ENCODE measurements around the gene CLCF1. TPM values are rescaled to one million over a fixed set of nuclear protein-coding genes. Genes with fewer than 3 reads are reported as not detected.
A peak's percentile ranks its signal among the peaks of the same experiment; 100 is the strongest.

CLCF1 gene
- total and polyA plus RNA-seq, 2 of the 13 experiments (the other 11 are each of a cell fraction or from before 2014, with no cell fraction given) = 0.49 to 0.78 TPM

GRCh38 chr11:67401495-67402191 is 28.2 kb upstream of the CLCF1 start, which contains the start of gene PPP1CA (continued):
- TF ChIP-seq ETV5 (CRISPR knock-in tag; IDR thresholded peaks at IDR 0.05; ENCODE audit: borderline replicate concordance) = peak; percentile 73; the same call in 1 of the 2 replicates
- TF ChIP-seq NR0B2 (CRISPR knock-in tag; IDR thresholded peaks at IDR 0.05) = no peak; the same call in 1 of the 2 replicates
- no peak for TF ChIP-seq RFXAP (CRISPR knock-in tag; IDR thresholded peaks at IDR 0.05; ENCODE audit: borderline replicate concordance)
- no peak for TF ChIP-seq ATAD3A (CRISPR knock-in tag; IDR thresholded peaks at IDR 0.05)
- no peak for TF ChIP-seq SYNCRIP (IDR thresholded peaks at IDR 0.05; ENCODE audit: insufficient read depth, low read depth, low read length)
- no peak; the same call in 1 of the 2 replicates for TF ChIP-seq CAMTA2 (CRISPR knock-in tag; IDR thresholded peaks at IDR 0.05; ENCODE audit: borderline replicate concordance)
- no peak for TF ChIP-seq ZNF552 (CRISPR knock-in tag; IDR thresholded peaks at IDR 0.05; ENCODE audit: borderline replicate concordance)
- TF ChIP-seq ZNF878 (CRISPR knock-in tag; IDR thresholded peaks at IDR 0.05) = no peak
- TF ChIP-seq TIGD3 (CRISPR knock-in tag; IDR thresholded peaks at IDR 0.05; ENCODE audit: borderline replicate concordance) = no peak
- no peak for TF ChIP-seq AHDC1 (CRISPR knock-in tag; IDR thresholded peaks at IDR 0.05; ENCODE audit: borderline replicate concordance)
- no peak for TF ChIP-seq NCOA1 (CRISPR knock-in tag; IDR thresholded peaks at IDR 0.05)
- TF ChIP-seq HOMEZ (CRISPR knock-in tag; IDR thresholded peaks at IDR 0.05; ENCODE audit: low read depth) = no peak
- no peak for TF ChIP-seq ZNF251 (CRISPR knock-in tag; IDR thresholded peaks at IDR 0.05)
- TF ChIP-seq CSRNP1 (CRISPR knock-in tag; IDR thresholded peaks at IDR 0.05) = no peak; the same call in 1 of the 2 replicates
- 0 out of 2 replicates have a peak, but pooled peaks have one; percentile 22 for TF ChIP-seq TGIF2 (CRISPR knock-in tag; IDR thresholded peaks at IDR 0.05)
- TF ChIP-seq ZNF256 (CRISPR knock-in tag; conservative IDR thresholded peaks at IDR 0.05) = no peak
- no peak for TF ChIP-seq BHLHE40 (IDR thresholded peaks at IDR 0.05; ENCODE audit: low read length)
- TF ChIP-seq ZNF383 (CRISPR knock-in tag; IDR thresholded peaks at IDR 0.05; ENCODE audit: borderline replicate concordance) = no peak

Data from HepG2 (cell line).